Smooth muscle cell (in vitro differentiated cells): ENCODE measurements around the gene CPS1. TPM values are rescaled to one million over a fixed set of nuclear protein-coding genes. Genes with fewer than 3 reads are reported as not detected.

ENCODE experiments used
- polyA plus RNA-seq: library from polyadenylated mRNA; unstranded; fragments of >200 nt; fragmentation: Nextera tagmentation; extraction: Ambion mirVana; gene quantifications from 2 replicates; pipeline ENCODE4 v1.2.1, GENCODE V29; 2016
- total RNA-seq: library from RNA; depleted of rRNA; stranded (reverse); fragments of >200 nt; gene quantifications from 2 replicates; pipeline ENCODE4 v1.2.3, GENCODE V29; 2014

The CPS1 gene
- total and polyA plus RNA-seq, 2 experiments from 2014 or later, result 0.63 to 8.3 TPM

Other genes starting within 250 kb of the CPS1 start
- not detected in 2 replicates for gene MYL1, start 241.4 kb upstream of the CPS1 start, total RNA-seq
- gene MYL1, start 241.4 kb upstream of the CPS1 start, polyA plus RNA-seq, result not detected in 2 replicates
- gene LANCL1, start 79.8 kb upstream of the CPS1 start, total RNA-seq, result 37.2 and 43.7 TPM in 2 replicates
- gene LANCL1, start 79.8 kb upstream of the CPS1 start, polyA plus RNA-seq, result 14.5 and 14.7 TPM in 2 replicates